ENCODE results near the gene TRAF3. TPM values are rescaled to one million over a fixed set of nuclear protein-coding genes. Genes with fewer than 3 reads are reported as not detected.

Gene TRAF3
- total RNA-seq, 4 donors from 2014 or later, result 12.6 to 44.9 (median 28.1) TPM

DNA sequence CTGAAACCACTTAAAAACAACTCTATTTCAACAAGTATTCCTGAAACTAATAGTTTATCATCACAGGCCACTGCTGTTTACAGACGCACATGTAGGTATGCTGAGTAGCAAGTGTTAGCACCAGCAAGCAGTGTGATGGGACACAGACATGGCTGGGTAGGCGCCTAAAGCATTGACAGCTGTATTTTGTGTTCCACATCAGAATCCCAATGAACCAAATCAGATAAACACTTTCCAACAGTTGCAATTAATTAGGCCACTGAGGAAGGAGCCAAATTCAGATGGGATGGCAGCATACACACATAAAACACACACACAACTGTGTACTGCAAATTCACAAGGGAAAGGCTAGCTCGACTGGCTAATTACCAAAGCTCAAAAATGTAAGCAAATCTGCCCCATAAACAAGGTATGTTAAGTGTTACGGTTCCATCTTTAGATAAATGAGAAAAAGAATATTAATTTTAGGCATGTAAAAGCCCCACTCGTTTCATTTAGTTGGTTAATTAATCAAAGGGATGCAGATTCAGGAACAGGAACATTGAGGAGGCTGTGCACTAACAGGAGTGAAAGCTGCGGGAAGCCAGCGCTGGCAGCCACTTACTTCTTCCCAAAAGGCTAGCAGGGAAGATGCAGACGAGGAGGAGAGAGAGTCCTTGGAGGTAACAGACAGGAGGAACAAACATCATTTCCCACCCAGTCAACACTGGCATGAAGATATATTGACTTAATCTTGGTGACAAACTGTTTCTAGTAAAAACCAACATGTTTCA lies 178.6 kb downstream of the TRAF3 start:
- DNase-seq (ENCODE audit: low spot score), result no peak
- no peak for ATAC-seq (ENCODE audit: low FRiP score)
- TF ChIP-seq, protein P1, sequence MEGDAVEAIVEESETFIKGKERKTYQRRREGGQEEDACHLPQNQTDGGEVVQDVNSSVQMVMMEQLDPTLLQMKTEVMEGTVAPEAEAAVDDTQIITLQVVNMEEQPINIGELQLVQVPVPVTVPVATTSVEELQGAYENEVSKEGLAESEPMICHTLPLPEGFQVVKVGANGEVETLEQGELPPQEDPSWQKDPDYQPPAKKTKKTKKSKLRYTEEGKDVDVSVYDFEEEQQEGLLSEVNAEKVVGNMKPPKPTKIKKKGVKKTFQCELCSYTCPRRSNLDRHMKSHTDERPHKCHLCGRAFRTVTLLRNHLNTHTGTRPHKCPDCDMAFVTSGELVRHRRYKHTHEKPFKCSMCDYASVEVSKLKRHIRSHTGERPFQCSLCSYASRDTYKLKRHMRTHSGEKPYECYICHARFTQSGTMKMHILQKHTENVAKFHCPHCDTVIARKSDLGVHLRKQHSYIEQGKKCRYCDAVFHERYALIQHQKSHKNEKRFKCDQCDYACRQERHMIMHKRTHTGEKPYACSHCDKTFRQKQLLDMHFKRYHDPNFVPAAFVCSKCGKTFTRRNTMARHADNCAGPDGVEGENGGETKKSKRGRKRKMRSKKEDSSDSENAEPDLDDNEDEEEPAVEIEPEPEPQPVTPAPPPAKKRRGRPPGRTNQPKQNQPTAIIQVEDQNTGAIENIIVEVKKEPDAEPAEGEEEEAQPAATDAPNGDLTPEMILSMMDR (IDR thresholded peaks at IDR 0.05), result no peak

DNA sequence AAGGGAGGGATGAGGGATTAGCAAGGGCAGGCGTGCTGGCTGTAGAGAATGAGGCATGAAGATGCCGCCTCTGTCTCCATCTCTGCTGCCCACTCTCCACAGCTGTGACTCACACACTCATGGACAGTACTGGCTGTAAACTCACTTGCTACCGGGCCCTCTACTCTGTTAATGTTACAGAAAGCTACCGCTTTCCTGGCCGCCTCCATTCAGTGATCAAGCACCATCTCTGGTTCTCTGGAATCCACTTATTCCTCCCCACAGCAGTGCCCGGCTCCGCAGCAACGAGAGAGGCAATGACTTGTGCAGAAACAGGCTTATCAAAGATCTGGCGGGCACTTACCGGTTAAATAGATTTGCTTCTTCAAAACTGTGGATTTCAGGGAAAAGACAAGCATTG lies 180.0 kb downstream of the TRAF3 start:
- TF ChIP-seq, protein P1 (IDR thresholded peaks at IDR 0.05), result no peak
- no peak for ATAC-seq (ENCODE audit: low FRiP score)
- DNase-seq (ENCODE audit: low spot score), result no peak

DNA sequence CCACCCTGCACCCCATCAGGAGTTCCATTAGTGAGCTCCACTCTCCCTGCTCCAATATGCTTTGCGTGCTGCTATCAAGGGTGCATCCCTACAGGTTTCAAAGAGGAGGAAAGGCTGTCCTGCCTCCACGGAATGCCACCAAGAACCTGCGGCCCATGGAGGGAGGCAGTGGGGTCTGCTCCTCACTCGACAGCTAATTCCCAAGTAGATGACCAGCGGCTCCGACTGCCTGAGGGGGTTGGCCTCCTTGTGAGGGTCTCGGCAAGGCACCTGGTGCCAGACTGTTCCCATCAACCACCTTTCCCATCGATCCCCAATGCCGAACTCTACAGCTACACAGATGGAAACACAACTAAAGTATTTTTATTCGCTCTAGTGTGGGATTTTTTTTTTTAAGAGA lies 181.2 kb downstream of the TRAF3 start:
- DNase-seq (ENCODE audit: low spot score), result no peak
- ATAC-seq (ENCODE audit: low FRiP score), result no peak
- TF ChIP-seq, protein P1 (IDR thresholded peaks at IDR 0.05), result no peak

Small RNAs within 50 kb of the gene (small RNA-seq; reads per million reads assigned to genes)
- not detected for gene RNU6-1316P

Other genes starting within 250 kb of the TRAF3 start
- gene RCOR1, start 184.8 kb upstream of the TRAF3 start, total RNA-seq, result 10 to 100 TPM; 12.6 to 20.9 (median 15.7) TPM
- gene AMN, start 145.2 kb downstream of the TRAF3 start, total RNA-seq, result 1 to 10 TPM in 2 of 4 donors, under 1 TPM in 2; 0.72 to 2.7 (median 1.7) TPM